IPS-15b (cell line): Measurements from ENCODE around the gene NBPF12.
A peak's percentile ranks its signal among the peaks of the same experiment; 100 is the strongest.
"Not testable (repeated sequence)": the region's sequence is repeated elsewhere in the genome, so short reads cannot be mapped to it uniquely, and the experiment has no call there.

Experiments
- H3K27me3 ChIP-seq: one replicate; pipeline ENCODE4 v1.6.1; 2013; ENCODE audit warnings: low read length; ENCODE audit not compliant: control insufficient read depth, insufficient read depth
- H3K36me3 ChIP-seq: one replicate; pipeline ENCODE4 v1.6.1; 2013; ENCODE audit warnings: low read length; ENCODE audit not compliant: control insufficient read depth, insufficient read depth
- H3K4me1 ChIP-seq: one replicate; pipeline ENCODE4 v1.6.1; 2013; ENCODE audit warnings: mild to moderate bottlenecking, low read length; ENCODE audit not compliant: control insufficient read depth, insufficient read depth
- H3K4me3 ChIP-seq: one replicate; pipeline ENCODE4 v1.5.1; 2013; ENCODE audit warnings: low read depth, low read length
- H3K9ac ChIP-seq: one replicate; pipeline ENCODE4 v1.6.1; 2013; ENCODE audit warnings: low read depth, mild to moderate bottlenecking, low read length
- H3K9me3 ChIP-seq: one replicate; pipeline ENCODE4 v1.6.1; 2013; ENCODE audit warnings: mild to moderate bottlenecking, low read length; ENCODE audit not compliant: control insufficient read depth, insufficient read depth

The NBPF12 gene

DNA sequence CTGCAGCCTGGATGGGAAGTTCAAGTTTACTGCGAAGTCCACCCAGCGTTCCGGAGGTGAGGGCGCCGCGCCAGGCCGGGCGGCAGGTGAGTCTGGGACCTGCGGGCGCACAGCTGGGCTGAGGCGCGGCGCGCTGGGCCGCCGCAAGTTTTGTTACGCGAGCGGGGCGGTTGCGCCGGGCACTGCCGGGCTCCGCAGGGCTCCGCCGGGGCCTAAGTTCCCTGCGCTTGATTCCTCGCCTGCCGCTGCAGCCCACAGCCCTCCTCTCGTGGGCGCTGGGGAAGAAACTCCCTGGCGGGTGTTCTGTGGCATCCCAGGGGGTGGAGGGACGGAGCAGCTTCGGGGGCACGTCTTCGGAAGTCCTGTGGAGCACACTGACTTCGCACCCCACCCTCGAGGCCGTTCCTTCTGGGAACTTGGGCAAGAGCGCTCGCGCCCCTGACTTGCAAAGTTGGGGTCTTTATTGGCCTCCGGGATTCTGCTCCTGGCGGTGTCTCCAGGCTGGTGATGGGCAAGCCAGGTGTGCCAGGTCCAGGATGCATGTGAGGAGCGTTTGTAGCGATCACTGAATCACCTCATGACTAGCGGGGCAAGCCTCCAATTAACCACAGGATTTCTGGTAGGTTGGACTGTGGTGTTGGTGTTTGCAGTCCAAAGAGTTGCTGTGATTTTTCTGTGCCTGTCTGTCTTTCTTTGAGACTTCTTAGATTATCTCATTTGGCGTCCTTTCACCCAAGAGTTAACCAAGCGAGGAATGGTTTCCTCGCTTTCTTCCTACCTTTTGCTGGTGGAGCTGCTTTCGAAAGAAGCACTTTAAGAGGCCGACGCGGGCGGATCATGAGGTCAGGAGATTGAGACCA is 1.0 kb downstream of the NBPF12 start:
- H3K4me1 ChIP-seq, H3K9me3 ChIP-seq, H3K27me3 ChIP-seq, H3K36me3 ChIP-seq: not testable (repeated sequence)
- peak overlapping the region; percentile 56 for H3K4me3 ChIP-seq
- peak overlapping the region; percentile 37 for H3K9ac ChIP-seq

DNA sequence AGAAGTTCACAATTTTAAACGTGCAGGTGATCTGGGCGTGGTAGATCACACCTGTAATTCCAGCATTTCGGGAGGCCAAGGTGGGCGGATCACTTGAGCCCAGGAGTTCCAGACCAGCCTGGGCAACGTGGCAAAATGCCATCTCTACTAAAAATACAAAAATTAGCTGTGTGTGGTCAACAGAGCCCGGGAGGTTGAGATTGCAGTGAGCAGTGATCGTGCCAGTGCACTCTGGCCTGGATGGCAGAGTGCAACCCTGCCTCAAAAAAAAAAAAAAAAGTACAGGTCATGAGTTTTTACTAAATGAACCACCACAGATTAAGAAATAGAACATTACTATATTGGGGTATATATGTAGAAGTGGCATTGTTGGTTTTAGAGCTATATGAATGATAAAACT is 2.2 kb downstream of the NBPF12 start:
- not testable (repeated sequence) for H3K9me3 ChIP-seq, H3K36me3 ChIP-seq, H3K27me3 ChIP-seq, H3K9ac ChIP-seq, H3K4me3 ChIP-seq, H3K4me1 ChIP-seq

DNA sequence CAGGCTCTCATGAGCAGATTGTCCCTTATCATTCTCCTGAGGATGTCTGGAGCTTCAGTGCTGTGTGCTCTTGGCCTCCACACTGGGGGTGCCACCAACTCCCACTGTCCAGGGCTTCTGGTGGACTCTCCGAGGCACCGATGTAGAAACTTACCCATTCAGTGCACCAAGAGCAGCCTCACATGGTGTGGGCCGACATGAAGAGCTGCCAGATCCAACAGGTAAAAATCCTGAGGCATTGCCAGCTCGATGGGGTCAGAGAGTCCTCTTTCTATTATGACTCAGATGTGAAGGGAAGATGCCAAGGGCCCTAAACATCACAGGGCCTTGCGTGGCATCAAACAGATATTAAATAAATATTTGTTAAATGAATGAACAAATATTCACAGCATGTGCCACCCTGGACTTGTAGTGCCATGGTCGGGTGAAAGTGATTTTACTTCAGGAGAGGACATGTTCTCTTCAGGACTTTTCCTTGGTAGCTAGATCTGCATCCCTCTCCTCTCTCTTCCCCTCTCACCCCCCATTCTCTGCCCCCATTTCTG is 5.3 kb downstream of the NBPF12 start:
- not testable (repeated sequence) for H3K9me3 ChIP-seq, H3K27me3 ChIP-seq, H3K4me3 ChIP-seq, H3K4me1 ChIP-seq, H3K36me3 ChIP-seq, H3K9ac ChIP-seq

DNA sequence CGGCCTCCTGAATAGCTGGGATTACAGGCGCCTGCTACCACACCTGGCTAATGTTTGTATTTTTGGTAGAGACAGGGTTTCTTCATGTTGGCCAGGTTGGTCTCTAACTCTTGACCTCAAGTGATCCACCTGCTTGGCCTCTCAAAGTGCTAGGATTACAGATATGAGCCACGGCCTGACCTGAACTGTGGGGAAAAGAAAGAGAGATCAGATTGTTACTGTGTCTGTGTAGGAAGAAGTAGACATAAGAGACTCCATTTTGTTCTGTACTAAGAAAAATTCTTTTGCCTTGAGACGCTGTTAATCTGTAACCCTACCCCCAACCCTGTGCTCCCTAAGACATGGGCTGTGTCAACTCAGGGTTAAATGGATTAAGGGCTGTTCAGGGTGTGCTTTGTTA is 10.0 kb downstream of the NBPF12 start:
- H3K36me3 ChIP-seq, H3K9ac ChIP-seq, H3K4me3 ChIP-seq: not testable (repeated sequence)

DNA sequence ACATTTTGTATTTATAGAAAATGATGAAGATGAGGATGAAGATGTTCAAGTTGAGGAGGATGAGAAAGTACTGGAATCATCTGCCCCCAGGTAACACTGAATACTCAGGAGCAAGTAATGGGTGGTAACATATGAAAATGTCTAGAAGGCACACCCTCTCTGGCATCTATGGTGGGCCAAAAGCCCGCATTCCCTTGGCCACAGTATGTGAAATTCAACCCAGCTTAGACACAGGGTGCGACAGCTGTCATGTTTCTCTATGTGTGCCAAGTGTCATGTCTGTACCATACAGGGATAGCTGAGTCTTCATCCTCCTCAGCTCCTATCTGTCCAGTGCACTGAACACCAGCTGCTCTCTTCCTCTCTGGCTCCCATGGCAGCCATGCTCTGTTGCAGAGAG is 26.2 kb downstream of the NBPF12 start:
- H3K9me3 ChIP-seq, H3K9ac ChIP-seq, H3K4me3 ChIP-seq, H3K4me1 ChIP-seq, H3K36me3 ChIP-seq, H3K27me3 ChIP-seq: not testable (repeated sequence)

More for the DNA sequence above, 10.0 kb downstream of the NBPF12 start:
- not testable (repeated sequence) for H3K9me3 ChIP-seq, H3K27me3 ChIP-seq, H3K4me1 ChIP-seq

DNA sequence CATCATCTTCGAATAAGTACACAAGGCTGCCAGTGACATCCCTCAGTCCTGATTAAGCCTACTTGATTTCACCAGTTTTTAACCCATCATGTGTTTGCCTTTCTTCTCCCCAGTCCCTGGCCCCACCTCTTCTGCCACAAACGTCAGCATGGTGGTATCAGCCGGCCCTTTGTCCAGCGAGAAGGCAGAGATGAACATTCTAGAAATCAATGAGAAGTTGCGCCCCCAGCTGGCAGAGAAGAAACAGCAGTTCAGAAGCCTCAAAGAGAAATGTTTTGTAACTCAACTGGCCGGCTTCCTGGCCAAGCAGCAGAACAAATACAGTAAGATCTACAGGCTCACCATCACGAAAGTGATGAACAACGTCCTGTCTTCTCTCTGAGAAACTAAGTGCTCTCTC is 28.2 kb downstream of the NBPF12 start:
- H3K27me3 ChIP-seq, H3K4me1 ChIP-seq, H3K36me3 ChIP-seq, H3K9me3 ChIP-seq, H3K4me3 ChIP-seq, H3K9ac ChIP-seq: not testable (repeated sequence)

DNA sequence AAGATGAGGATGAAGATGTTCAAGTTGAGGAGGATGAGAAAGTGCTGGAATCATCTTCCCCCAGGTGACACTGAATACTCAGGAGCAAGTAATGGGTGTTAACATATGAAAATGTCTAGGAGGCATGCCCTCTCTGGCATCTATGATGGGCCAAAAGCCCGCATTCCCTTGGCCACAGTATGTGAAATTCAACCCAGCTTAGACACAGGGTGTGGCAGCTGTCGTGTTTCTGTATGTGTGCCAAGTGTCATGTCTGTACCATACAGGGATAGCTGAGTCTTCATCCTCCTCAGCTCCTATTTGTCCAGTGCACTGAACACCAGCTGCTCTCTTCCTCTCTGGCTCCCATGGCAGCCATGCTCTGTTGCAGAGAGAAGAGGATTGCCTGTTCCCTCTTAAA is 32.5 kb downstream of the NBPF12 start:
- H3K36me3 ChIP-seq, H3K9ac ChIP-seq, H3K4me3 ChIP-seq, H3K4me1 ChIP-seq, H3K27me3 ChIP-seq, H3K9me3 ChIP-seq: not testable (repeated sequence)

DNA sequence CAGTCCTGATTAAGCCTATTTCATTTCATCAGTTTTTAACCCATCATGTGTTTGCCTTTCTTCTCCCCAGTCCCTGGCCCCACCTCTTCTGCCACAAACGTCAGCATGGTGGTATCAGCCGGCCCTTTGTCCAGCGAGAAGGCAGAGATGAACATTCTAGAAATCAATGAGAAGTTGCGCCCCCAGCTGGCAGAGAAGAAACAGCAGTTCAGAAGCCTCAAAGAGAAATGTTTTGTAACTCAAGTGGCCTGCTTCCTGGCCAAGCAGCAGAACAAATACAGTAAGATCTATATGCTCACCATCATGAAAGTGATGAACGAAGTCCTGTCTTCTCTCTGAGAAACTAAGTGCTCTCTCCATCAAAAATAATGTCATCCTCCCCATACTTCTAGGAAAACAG is 34.6 kb downstream of the NBPF12 start:
- not testable (repeated sequence) for H3K36me3 ChIP-seq, H3K4me1 ChIP-seq, H3K9ac ChIP-seq, H3K4me3 ChIP-seq, H3K27me3 ChIP-seq, H3K9me3 ChIP-seq

DNA sequence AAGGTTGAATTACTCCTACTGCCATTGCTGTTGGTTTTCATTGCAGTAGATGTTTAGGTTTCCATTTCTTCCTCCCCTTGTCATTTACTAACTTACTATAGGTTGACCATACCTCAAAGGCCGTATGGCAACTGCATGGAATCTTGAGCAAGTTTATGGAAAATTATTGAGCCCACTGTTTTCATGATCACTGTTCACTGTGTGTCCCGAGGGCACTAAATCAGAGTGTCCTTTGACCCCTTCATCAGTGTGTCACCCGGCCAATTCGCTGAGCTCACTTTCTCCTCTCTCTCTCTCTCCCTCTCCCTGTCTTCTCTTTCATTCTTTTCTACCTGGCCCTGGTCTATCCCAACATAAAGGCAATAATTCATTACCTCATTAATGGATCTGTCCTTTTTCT is 47.7 kb downstream of the NBPF12 start:
- not testable (repeated sequence) for H3K4me1 ChIP-seq, H3K36me3 ChIP-seq, H3K4me3 ChIP-seq, H3K27me3 ChIP-seq, H3K9me3 ChIP-seq, H3K9ac ChIP-seq

DNA sequence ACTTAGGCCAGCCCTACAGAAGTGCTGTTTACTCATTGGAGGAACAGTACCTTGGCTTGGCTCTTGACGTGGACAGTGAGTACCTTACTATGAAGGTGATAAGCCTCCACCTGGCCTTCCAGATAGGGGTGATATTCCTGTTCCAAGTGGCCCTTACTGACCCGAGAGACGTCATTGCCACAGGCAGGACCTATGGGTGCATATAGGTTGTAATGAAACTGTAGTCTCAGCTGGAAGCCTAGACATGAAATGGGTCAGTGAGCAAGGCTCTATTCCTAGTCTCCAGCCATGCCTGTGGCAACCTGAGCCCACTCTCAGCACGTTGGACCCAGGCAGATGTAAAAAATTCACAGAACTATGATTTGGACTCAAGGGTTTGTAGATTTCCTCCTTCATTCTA is 48.3 kb downstream of the NBPF12 start:
- not testable (repeated sequence) for H3K9ac ChIP-seq, H3K36me3 ChIP-seq, H3K9me3 ChIP-seq, H3K4me1 ChIP-seq, H3K4me3 ChIP-seq, H3K27me3 ChIP-seq

DNA sequence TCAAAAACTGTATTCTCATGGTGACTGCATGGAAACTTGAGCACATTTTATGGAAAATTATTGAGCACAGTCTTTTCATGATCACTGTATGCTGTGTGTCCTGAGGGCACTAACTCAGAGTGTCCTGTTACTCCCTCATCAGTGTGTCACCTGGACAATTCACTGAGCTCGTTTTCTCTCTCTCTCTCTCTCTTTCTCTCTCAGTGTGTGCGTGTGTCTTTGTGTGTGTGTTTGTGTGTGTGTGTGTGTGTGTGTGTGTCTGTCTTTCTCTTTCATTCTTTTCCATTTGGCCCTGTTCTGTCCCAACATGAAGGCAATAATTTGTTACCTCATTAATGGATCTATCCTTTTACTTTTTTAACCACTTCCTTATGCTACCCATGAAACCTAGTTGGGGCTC is 49.4 kb downstream of the NBPF12 start:
- H3K36me3 ChIP-seq, H3K4me1 ChIP-seq, H3K4me3 ChIP-seq, H3K9me3 ChIP-seq, H3K9ac ChIP-seq, H3K27me3 ChIP-seq: not testable (repeated sequence)

DNA sequence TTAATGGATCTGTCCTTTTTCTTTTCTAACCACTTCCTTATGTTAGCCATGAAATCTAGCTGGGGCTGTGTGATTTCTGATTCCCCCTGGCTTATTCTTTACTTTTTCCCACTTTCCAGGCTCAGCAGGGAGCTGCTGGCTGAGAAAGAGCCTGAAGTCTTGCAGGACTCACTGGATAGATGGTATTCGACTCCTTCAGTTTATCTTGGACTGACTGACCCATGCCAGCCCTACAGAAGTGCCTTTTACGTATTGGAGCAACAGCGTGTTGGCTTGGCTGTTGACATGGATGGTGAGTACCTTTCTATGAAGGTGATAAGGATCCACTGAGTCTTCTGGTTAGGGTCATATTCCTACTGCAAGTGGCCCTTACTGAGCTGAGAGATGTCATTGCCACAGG is 51.3 kb downstream of the NBPF12 start:
- H3K36me3 ChIP-seq, H3K4me1 ChIP-seq, H3K9me3 ChIP-seq, H3K4me3 ChIP-seq, H3K9ac ChIP-seq, H3K27me3 ChIP-seq: not testable (repeated sequence)
